Peyer's patch (tissue), 4 donors: ENCODE results near the gene SLC13A3. TPM values are rescaled to one million over a fixed set of nuclear protein-coding genes. Genes with fewer than 3 reads are reported as not detected.

Experiments
- DNase-seq, 3 donors: peaks; one replicate each; pipeline ENCODE4 v3.0.0-alpha.2; 2017 to 2019
- H3K27ac ChIP-seq, 4 donors: fragments of 200-600 bp; sonication (generic); one replicate each; pipeline ENCODE4 v1.5.1; 2016 to 2019
- H3K27me3 ChIP-seq, 2 donors: fragments of 200-600 bp; sonication (generic); one replicate each; pipeline ENCODE4 v1.5.1; 2019
- H3K36me3 ChIP-seq, 3 donors: fragments of 200-600 bp; sonication (generic); one replicate each; pipeline ENCODE4 v1.5.1; 2016 to 2019
- H3K4me1 ChIP-seq, 4 donors: fragments of 200-600 bp; sonication (generic); one replicate each; pipeline ENCODE4 v1.5.1; 2016 to 2019
- H3K4me3 ChIP-seq, 4 donors: fragments of 200-600 bp; sonication (generic); 1 replicate in 3 of 4; 2 replicates in 1 of 4; pipeline ENCODE4 v1.5.1; 2016 to 2019; ENCODE audit warnings: mild to moderate bottlenecking in 1 of 4
- H3K9me3 ChIP-seq, 4 donors: fragments of 200-600 bp; sonication (generic); one replicate each; pipeline ENCODE4 v1.5.1; 2016 to 2019; ENCODE audit warnings: mild to moderate bottlenecking in 1 of 4
- POLR2A ChIP-seq, 2 donors: fragments of 450-650 bp; IDR thresholded peaks; one replicate each; pipeline ENCODE4 v1.5.1; 2017; ENCODE audit warnings: antibody characterized with exemption in 2 of 2, mild to moderate bottlenecking in 2 of 2, moderate library complexity in 2 of 2
- total RNA-seq, 4 donors: library from RNA; depleted of rRNA; stranded (reverse); fragments of >200 nt; gene quantifications; one replicate each; pipeline ENCODE4 v1.1.0, GENCODE V29; 2016
- TF ChIP-seq, protein P1 (sequence below), 6 experiments: fragments of 450-650 bp in 4 of 6; fragments of 200-600 bp in 2 of 6; sonication (generic) in 1 of 6; IDR thresholded peaks; one replicate each; pipeline ENCODE4 v1.5.1; 2017 to 2019; ENCODE audit warnings: antibody characterized with exemption in 6 of 6, mild to moderate bottlenecking in 3 of 6, moderate library complexity in 1 of 6

SLC13A3 gene
- total RNA-seq, 4 donors from 2014 or later: 1.3 to 10.7 TPM; not detected in 2

DNA sequence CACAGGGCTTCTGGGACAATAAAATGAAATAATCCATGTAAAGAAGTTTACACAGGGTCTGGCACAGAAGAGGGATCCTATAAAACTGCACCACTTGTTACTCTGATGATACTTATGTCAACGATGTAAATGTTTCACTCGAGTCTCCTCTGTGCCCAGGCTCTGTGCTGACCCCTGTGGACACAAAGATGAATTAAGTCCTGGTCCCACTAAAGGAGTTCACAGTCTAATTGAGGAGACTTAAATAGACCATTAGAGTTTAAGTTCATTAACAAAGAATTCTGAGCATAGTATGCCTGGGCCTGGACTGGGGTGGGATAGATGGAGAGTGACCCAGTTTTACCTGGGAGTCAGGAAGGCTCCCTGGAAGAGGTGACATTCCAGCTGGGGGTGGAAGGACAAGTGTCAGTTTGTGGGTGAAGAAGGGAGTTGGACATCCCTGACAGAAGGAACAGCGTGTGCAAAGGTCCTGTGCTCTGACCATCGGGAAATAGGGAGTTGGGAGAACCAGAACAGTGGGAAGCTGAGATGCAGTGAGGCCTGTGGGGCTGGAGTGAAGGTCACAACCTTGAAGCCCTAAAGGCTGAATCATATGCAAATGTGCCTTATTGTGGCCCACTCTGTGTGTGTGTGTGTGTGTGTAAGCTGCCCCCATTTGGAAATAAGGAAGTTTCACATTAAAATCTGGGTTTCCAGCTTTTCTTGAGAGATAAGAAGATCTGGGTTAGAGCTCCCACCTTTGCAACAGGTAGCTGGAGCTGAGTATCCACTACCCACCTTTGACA, 101.9 kb downstream of the SLC13A3 start:
- TF ChIP-seq, protein P1, sequence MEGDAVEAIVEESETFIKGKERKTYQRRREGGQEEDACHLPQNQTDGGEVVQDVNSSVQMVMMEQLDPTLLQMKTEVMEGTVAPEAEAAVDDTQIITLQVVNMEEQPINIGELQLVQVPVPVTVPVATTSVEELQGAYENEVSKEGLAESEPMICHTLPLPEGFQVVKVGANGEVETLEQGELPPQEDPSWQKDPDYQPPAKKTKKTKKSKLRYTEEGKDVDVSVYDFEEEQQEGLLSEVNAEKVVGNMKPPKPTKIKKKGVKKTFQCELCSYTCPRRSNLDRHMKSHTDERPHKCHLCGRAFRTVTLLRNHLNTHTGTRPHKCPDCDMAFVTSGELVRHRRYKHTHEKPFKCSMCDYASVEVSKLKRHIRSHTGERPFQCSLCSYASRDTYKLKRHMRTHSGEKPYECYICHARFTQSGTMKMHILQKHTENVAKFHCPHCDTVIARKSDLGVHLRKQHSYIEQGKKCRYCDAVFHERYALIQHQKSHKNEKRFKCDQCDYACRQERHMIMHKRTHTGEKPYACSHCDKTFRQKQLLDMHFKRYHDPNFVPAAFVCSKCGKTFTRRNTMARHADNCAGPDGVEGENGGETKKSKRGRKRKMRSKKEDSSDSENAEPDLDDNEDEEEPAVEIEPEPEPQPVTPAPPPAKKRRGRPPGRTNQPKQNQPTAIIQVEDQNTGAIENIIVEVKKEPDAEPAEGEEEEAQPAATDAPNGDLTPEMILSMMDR (IDR thresholded peaks at IDR 0.05): no peak
- no peak for TF ChIP-seq POLR2A (IDR thresholded peaks at IDR 0.05)
- DNase-seq: no peak
- H3K27ac ChIP-seq: no peak overlapping the region
- H3K27me3 ChIP-seq: no peaks in the 10 kb centered on the region
- H3K4me1 ChIP-seq: no peaks in the 10 kb centered on the region
- H3K4me3 ChIP-seq: no peak overlapping the region
- no peaks in the 10 kb centered on the region for H3K9me3 ChIP-seq
- no peaks in the 10 kb centered on the region for H3K36me3 ChIP-seq

DNA sequence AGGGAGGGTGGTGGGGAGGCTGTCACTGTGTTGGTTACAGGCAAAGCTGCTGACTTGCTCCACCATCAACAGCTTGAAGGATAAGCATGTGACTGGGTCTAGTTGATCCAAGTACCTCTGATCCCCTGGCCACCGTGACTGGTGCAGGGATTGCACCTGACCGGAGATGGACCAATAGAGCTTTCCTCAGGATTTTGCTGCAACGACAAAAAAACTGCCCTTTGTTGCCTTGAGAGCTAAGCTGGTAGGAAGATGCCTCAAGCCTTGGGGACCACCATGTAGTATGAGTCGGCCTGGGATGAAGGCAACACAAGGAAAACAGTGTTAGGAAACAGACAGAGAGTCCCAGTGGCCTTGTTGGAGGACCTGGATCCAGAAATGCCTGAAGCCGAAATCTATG, 102.6 kb downstream of the SLC13A3 start:
- TF ChIP-seq, protein P1 (IDR thresholded peaks at IDR 0.05): no peak
- no peak for TF ChIP-seq POLR2A (IDR thresholded peaks at IDR 0.05)
- Histone ChIP-seq H3K9me3 (no peaks in the 10 kb centered on the region), H3K27me3 (no peaks in the 10 kb centered on the region), H3K36me3 (no peaks in the 10 kb centered on the region), H3K27ac (no peak overlapping the region), H3K4me3 (no peak overlapping the region), H3K4me1 (no peaks in the 10 kb centered on the region)
- no peak for DNase-seq

DNA sequence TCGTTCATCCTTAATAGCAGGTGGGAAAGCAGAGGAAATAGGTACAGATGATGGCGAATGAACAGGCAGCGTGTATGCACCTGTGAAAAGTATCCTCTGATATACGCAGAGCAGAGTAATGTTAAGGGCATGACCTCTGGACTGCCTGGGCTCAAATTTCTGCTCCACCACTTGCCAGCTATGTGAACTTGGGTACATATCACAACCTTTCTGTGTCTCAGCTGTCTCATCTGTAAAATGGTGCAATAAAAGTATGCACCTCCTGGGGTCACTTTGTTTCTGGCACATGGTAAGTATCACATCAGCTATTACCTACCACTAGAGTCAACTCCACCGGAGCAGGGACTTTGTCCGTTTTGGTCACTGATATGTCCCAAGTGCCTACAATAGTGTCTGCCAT, 103.3 kb downstream of the SLC13A3 start:
- no peaks in the 10 kb centered on the region for H3K4me1 ChIP-seq
- H3K27me3 ChIP-seq: no peaks in the 10 kb centered on the region
- H3K27ac ChIP-seq: no peak overlapping the region
- TF ChIP-seq POLR2A (IDR thresholded peaks at IDR 0.05): no peak
- TF ChIP-seq, protein P1 (IDR thresholded peaks at IDR 0.05): no peak
- DNase-seq: no peak
- H3K4me3 ChIP-seq: no peak overlapping the region
- H3K36me3 ChIP-seq: no peaks in the 10 kb centered on the region
- H3K9me3 ChIP-seq: no peaks in the 10 kb centered on the region

DNA sequence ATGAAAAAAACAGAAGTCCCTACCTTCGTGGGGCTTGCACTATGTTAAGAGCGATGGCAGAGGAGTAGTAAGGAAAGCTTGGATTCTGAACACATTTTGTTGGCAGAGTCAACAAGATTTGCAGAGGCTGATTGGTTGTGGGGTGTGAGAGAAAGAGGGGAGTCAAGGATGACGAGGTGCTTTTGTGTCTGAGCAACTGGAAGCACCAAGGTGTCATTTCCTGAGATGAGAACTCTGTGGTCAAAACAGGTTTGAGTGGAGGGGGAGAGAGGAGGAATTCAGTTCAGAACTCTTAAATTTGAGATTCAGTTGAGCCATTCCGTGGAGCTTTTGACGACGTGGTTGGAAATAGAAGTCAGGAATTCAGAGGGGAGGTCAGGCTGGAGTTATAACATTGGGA, 104.3 kb downstream of the SLC13A3 start:
- no peak for TF ChIP-seq POLR2A (IDR thresholded peaks at IDR 0.05)
- TF ChIP-seq, protein P1 (IDR thresholded peaks at IDR 0.05): no peak
- H3K4me3 ChIP-seq: no peak overlapping the region
- no peak for DNase-seq
- H3K4me1 ChIP-seq: no peaks in the 10 kb centered on the region
- H3K27me3 ChIP-seq: no peaks in the 10 kb centered on the region
- no peaks in the 10 kb centered on the region for H3K36me3 ChIP-seq
- no peak overlapping the region for H3K27ac ChIP-seq
- H3K9me3 ChIP-seq: no peaks in the 10 kb centered on the region

DNA sequence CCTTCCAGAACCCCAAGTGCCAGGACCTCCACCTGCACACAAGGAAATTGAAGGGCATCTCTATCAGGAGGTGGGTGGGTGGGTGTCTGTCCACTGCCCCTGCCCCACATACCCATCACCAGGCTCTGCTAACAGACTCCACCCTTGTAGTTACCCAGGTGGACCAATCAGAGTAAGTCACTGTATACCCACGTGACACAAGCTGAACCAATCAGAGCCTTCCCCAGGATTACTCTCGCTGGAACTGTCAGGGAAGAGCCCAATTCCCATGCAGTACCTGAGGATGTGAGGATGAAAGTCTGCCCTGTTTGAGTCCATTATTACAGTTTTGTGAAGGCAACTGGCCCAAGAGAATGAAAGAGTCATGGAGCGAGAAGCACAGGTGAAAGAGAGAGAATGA, 105.0 kb downstream of the SLC13A3 start:
- no peaks in the 10 kb centered on the region for H3K36me3 ChIP-seq
- H3K27me3 ChIP-seq: no peaks in the 10 kb centered on the region
- no peak for TF ChIP-seq POLR2A (IDR thresholded peaks at IDR 0.05)
- TF ChIP-seq, protein P1 (IDR thresholded peaks at IDR 0.05): no peak
- no peaks in the 10 kb centered on the region for H3K9me3 ChIP-seq
- no peak overlapping the region for H3K27ac ChIP-seq
- no peak for DNase-seq
- H3K4me1 ChIP-seq: no peaks in the 10 kb centered on the region
- H3K4me3 ChIP-seq: no peak overlapping the region

DNA sequence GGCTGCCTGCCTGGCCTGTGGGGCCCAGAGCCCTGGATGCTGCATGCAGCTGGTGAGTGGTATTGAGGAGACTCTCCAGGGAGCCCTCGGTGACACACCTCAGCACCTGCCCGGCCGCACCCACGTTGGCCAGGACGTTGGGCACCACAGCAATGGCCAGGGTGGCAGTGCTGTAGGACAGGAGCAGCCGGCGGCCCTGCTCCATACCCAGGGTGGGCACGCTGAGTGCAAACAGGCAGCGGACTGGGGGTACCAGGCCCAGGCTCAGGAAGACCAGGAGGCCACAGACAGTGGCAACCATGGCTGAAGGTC, 105.5 kb downstream of the SLC13A3 start:
- H3K9me3 ChIP-seq: no peaks in the 10 kb centered on the region
- H3K4me3 ChIP-seq: no peak overlapping the region
- H3K36me3 ChIP-seq: no peaks in the 10 kb centered on the region
- DNase-seq: no peak
- H3K4me1 ChIP-seq: no peaks in the 10 kb centered on the region
- TF ChIP-seq POLR2A (IDR thresholded peaks at IDR 0.05): no peak
- TF ChIP-seq, protein P1 (IDR thresholded peaks at IDR 0.05): no peak
- no peak overlapping the region for H3K27ac ChIP-seq
- H3K27me3 ChIP-seq: no peaks in the 10 kb centered on the region
